BJ (cell line): ENCODE results near the gene DACH2. TPM values are rescaled to one million over a fixed set of nuclear protein-coding genes. Genes with fewer than 3 reads are reported as not detected.

Experiments used
- CTCF ChIA-PET: fragments of 350-600 bp; formaldehyde crosslinking; extraction: SDS; loops from one replicate; lab custom pipeline; 2021; ENCODE audit warnings: antibody characterized with exemption, inconsistent platforms; lab: Yijun Ruan, JAX
- POLR2A ChIA-PET: fragments of 300-600 bp; sonication (Branson Sonifier 250); formaldehyde crosslinking; extraction: SDS; loops from one replicate; lab custom pipeline; 2021; ENCODE audit warnings: antibody characterized with exemption; lab: Charles Lee
- DNase-seq: peaks from one replicate; pipeline ENCODE4 v3.0.0-alpha.2; 2011; ENCODE audit warnings: low read depth
- H3K27me3 ChIP-seq: 2 replicates; pipeline ENCODE4 v1.6.0; 2011; ENCODE audit warnings: low read length; ENCODE audit not compliant: control insufficient read depth, insufficient read depth
- H3K36me3 ChIP-seq: 2 replicates; pipeline ENCODE4 v1.5.1; 2011; ENCODE audit warnings: low read length; ENCODE audit not compliant: control insufficient read depth, insufficient read depth
- H3K4me3 ChIP-seq: 2 replicates; pipeline ENCODE4 v1.5.1; 2011; ENCODE audit warnings: low read depth, mild to moderate bottlenecking, control low read depth, low read length
- polyA plus RNA-seq: library from polyadenylated mRNA; depleted of rRNA; stranded (reverse); fragments of >200 nt; gene quantifications from 2 replicates; pipeline ENCODE4 v1.2.3, GENCODE V29; 2011
- TF ChIP-seq, protein P1 (sequence below): IDR thresholded peaks from 2 replicates; pipeline ENCODE4 v1.5.1; 2011; ENCODE audit warnings: low read depth, mild to moderate bottlenecking, control low read depth, inconsistent platforms, low read length, moderate library complexity; ENCODE audit not compliant: insufficient read depth

Gene DACH2
- polyA plus RNA-seq, 1 experiment, result not detected

DNA sequence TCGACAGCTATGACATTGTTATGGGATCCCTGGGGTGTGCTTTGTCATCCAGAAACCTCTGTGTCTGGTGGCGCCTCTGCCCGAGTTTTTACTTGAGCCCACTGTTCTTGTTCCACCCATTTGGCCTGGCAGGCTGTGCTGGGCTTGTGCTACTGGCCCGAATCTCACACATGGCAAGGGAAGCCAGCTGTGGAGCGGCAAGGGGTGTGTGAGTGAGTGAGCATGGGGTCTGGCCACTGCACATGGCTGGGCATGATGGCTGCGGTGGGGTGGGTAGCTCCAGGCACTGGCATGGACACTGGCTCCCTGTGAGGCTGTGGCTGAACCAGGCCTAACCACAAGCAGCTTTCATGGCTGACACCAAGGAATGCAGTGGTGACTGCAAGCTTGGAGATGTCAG lies 89.2 kb downstream of the DACH2 start:
- DNase-seq, result no peak
- Histone ChIP-seq H3K4me3 (no peak overlapping the region), H3K36me3 (no peaks in the 10 kb centered on the region), H3K27me3 (no peaks in the 10 kb centered on the region)
- CTCF ChIA-PET, result no interaction called here
- POLR2A ChIA-PET, result no interaction called here
- TF ChIP-seq, protein P1, sequence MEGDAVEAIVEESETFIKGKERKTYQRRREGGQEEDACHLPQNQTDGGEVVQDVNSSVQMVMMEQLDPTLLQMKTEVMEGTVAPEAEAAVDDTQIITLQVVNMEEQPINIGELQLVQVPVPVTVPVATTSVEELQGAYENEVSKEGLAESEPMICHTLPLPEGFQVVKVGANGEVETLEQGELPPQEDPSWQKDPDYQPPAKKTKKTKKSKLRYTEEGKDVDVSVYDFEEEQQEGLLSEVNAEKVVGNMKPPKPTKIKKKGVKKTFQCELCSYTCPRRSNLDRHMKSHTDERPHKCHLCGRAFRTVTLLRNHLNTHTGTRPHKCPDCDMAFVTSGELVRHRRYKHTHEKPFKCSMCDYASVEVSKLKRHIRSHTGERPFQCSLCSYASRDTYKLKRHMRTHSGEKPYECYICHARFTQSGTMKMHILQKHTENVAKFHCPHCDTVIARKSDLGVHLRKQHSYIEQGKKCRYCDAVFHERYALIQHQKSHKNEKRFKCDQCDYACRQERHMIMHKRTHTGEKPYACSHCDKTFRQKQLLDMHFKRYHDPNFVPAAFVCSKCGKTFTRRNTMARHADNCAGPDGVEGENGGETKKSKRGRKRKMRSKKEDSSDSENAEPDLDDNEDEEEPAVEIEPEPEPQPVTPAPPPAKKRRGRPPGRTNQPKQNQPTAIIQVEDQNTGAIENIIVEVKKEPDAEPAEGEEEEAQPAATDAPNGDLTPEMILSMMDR, result no peak

DNA sequence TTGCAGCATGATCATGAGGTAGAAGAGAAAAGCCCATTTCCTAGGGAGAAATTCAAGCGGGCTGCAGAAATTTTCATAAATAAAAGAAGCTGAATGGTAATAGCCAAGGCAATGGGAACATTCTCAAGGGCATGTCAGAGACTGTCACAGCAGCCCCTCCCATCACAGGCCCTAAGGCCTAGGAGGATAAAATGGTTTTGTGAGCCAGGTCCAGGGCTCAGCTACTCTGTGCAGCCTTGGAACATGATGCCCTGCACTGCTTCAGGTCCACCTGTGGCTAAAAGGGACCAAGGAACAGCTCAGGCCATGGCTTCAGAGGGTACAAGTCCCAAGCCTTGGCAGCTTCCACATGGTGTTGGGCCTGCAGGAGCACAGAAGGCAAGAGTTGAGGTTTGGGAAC lies 93.3 kb downstream of the DACH2 start:
- CTCF ChIA-PET, result no interaction called here
- POLR2A ChIA-PET, result no interaction called here
- DNase-seq, result no peak
- Histone ChIP-seq H3K4me3 (no peak overlapping the region), H3K27me3 (no peaks in the 10 kb centered on the region), H3K36me3 (no peaks in the 10 kb centered on the region)
- TF ChIP-seq, protein P1, result no peak

DNA sequence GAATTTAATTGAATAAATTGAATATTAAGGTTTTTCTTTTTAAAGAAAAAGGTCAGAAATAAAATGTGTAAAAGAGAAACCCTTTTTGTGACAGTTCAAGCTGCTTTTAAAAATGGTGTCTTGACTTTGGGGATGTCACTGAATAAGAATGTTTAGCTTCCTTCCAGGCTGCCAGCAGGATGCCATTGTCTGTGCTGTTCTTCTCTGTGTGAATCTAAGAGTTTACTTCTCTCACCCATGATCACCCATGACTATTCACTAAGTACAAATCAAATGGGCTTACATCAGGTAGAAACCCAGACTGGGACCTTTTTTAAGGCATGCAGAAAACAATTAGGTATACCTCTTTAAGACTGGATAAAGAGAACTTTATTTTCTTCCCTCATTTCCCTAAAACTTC lies 115.3 kb downstream of the DACH2 start:
- no peaks in the 10 kb centered on the region for H3K36me3 ChIP-seq
- no peak for DNase-seq
- H3K27me3 ChIP-seq, result no peaks in the 10 kb centered on the region
- TF ChIP-seq, protein P1, result no peak
- CTCF ChIA-PET, result no interaction called here
- H3K4me3 ChIP-seq, result no peak overlapping the region
- POLR2A ChIA-PET, result no interaction called here

DNA sequence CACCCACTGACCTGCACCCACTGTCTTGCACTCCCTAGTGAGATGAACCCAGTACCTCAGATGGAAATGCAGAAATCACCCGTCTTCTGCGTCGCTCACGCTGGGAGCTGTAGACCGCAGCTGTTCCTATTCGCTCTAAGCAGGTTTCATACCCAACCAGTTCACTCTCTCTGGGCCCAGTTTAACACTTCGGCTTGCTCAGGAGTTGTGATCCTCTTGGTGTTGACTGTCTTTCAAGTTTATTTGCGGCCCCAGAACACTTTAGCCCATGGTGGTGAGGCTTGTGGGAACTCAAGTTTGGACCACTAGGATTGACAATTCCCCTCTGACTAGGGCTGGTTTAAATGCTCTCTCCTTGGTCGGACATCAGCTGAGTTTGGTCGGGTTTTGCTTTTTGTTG lies 147.0 kb downstream of the DACH2 start:
- H3K4me3 ChIP-seq, result no peak overlapping the region
- DNase-seq, result no peak
- POLR2A ChIA-PET, result no interaction called here
- TF ChIP-seq, protein P1, result no peak
- H3K36me3 ChIP-seq, result no peaks in the 10 kb centered on the region
- H3K27me3 ChIP-seq, result no peaks in the 10 kb centered on the region
- CTCF ChIA-PET, result no interaction called here

DNA sequence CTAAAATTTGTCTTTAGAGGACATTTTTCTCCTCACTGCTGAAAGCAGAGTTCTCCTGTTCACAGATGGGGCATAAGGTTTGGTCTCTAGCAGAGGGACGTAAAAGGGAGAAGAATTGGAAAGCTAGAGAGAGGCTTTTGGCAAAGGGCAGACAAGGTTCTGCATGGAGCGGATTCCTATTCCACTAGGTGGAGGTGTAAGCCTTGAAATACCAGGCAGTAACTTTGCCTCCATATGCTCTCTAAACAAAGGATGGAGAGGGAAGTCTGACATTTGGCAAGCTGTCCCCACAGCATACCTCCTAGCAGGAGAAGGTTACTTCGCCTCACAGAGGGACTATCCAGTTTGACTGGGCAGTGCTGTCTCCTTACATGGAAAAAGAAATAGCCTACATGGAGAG lies 174.7 kb downstream of the DACH2 start:
- TF ChIP-seq, protein P1, result no peak
- ChIA-PET CTCF (no interaction called here), POLR2A (no interaction called here)

More for the DNA sequence above, 174.7 kb downstream of the DACH2 start:
- no peak for DNase-seq
- Histone ChIP-seq H3K27me3 (no peaks in the 10 kb centered on the region), H3K36me3 (no peaks in the 10 kb centered on the region), H3K4me3 (no peak overlapping the region)
